COLO829 (cell line): Measurements from ENCODE around the gene LYSMD1.
"Not testable (repeated sequence)": the region's sequence is repeated elsewhere in the genome, so short reads cannot be mapped to it uniquely, and the experiment has no call there.

Source experiments
- DNase-seq: peaks from one replicate; pipeline ENCODE4 v3.0.0; 2012; ENCODE audit warnings: low spot score

LYSMD1 gene, protein sequence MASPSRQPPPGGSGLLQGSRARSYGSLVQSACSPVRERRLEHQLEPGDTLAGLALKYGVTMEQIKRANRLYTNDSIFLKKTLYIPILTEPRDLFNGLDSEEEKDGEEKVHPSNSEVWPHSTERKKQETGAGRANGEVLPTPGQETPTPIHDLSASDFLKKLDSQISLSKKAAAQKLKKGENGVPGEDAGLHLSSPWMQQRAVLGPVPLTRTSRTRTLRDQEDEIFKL

DNA sequence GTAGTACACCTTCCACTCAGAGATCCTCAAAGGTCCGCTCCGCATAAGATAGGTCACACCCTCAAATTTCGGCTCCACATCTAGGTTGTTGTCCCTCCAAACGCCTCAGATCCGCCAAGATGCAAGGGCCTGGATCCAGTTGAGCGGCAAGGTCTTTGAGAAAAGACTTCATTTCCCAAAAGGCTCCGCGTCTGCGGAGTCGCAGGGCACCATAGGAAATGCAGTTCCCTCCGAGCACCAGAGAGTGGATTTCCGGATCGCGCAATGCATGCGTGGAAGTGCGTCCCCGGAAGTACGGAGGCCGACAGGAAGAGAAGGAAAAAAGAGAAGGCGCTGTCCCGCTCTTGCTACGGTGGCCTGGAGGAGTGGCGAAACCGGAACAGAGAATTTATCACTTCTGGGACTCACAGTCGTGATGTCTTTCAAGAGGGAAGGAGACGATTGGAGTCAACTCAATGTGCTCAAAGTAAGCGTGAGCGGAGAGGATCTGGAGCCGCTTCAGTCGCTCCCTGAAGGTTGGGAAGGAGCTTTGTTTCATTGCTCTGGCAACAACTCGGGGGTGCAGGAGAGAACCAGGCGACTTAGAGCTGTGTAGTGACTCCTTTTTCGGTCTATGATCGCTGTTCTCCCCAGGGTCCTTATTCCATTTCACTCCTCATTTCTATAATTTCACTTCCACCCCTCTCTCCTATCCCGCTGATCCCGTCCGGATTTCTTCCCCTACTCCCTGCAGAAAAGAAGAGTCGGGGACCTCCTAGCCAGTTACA, at the start of gene LYSMD1, which contains the start of gene SCNM1:
LYSMD1 (minus strand) TSS at position 165 of the 767 bp plus-strand sequence. CDS start 644 bp downstream, outside the sequence.
SCNM1 (plus strand) TSS at position 407 of the 767 bp plus-strand sequence; CDS start at position 416, 9 bp downstream.
- peak; percentile 100 for DNase-seq

DNA sequence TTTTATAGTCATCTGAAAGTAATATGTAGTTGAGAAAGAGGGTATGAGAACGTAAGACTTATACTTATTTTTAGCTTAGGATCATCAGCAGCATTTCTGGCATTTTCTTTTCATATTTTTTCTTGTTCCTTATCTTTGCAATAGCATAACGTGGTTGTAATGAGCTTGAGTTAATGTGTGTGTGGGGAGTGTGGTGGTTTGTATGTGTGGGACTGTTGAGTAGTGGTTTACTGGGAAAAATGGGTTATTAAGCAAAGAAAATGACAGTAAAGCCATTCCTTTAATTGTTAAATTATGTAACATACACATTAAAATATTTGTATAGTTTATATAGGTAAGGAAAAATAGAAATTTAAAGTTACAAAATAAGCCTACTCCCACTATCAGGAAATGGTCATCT, 47.9 kb upstream of the LYSMD1 start:
- DNase-seq = no peak

DNA sequence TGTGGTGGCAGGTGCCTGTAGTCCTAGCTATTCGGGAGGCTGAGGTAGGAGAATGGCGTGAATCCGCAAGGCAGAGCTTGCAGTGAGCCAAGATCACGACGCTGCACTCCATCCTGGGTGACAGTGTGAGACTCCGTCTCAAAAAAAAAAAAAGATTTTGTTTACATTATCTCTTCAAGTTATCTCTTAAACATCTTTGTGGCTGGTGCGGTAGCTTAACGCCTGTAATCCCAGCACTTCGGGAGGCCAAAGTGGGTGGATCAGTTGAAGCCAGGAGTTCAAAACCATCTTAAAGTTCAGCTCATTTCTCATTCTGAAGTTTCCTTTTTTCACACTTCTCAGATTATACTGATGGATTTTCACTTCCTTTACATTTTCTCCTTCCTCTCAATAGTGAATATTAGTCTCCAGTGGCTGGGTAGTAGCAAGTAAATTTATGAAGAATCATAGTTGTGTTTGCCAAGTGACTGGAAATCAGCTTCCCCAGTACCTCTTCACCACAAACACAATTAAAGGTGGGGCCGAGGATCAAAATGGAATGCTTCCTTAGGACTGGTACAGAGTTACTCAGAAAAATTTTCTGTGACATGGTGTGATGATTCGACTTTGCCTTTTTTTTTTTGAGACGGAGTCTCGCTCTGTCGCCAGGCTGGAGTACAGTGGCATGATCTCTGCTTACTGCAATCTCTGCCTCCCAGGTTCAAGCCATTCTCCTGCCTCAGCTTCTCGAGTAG, 46.4 kb upstream of the LYSMD1 start:
- no peak for DNase-seq

DNA sequence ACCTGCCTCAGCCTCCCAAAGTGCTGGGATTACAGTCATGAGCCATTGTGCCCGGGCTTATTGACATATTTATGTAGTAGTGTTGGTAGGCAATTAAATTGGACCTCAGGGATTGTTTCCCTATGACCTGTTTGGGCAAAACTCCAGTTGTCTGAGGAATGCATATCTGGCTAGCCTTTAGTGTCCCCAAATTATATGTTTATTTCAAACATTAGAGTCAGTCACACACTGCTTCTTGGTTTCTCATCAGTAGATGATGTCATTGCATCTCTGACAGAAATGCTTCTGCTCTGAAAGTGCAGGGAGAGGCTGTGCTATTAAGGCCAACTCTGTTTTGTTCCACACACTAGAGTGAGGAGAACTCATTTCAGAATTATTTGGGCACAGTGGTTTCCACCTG, 45.1 kb upstream of the LYSMD1 start:
- DNase-seq = no peak

DNA sequence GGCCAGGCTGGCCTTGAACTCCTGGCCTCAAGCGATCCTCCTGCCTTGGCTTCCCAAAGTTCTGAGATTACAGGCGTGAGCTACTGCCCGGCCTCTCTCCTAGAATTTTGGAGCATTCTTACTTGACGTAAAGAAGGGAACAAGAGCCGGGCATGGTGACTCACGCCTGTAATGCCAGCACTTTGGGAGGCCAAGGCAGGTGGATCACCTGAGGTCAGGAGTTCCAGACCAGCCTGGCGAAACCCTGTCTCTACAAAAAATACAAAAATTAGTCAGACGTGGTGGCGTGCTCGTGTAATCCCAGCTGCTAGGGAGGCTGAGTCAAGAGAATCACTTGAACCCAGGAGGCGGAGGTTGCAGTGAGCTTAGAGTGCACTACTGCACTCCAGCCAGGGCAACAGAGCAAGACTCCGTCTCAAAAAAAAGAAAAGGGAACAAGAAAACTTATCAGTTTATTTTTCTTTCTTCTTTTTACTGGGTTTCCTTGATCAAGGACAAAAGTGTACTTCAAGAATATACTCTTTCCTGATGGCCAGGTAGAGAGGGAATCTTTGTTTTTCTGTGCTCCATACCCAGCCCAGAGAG, 39.8 kb upstream of the LYSMD1 start:
- not testable (repeated sequence) for DNase-seq

DNA sequence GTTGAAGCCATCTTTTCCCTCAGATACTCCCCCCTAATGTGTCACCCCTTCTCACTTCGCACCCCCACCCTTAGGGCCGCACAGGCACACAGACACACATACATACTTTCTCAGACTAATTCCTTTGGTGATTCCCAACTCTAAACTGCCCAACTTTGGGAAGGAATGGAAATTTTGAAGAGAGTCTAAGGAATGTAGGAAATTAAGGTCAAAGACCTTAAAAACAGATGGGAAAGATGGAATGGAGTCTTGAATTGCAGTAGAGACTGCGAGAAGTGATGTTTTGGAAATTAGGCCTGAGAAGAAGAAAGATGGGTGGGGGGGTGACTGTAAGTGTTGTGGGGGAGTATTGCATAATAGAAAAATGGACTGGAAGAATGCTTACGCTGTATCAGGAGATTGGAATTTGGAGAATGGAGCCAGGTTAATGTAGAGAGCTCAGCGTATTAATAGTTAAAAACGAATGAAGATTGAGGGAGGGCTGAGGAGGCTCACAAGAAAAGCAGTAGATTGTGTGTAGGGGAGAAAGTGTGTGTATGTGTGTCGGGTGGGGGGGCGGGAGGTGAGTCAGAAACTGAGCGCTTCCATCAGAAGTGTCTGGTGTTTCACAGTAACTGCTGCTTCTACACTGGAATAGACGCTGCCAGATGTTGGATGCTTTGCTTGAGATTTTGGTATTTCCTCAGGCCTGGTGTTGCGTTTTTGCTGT, 34.3 kb upstream of the LYSMD1 start:
- DNase-seq = peak; percentile 53

DNA sequence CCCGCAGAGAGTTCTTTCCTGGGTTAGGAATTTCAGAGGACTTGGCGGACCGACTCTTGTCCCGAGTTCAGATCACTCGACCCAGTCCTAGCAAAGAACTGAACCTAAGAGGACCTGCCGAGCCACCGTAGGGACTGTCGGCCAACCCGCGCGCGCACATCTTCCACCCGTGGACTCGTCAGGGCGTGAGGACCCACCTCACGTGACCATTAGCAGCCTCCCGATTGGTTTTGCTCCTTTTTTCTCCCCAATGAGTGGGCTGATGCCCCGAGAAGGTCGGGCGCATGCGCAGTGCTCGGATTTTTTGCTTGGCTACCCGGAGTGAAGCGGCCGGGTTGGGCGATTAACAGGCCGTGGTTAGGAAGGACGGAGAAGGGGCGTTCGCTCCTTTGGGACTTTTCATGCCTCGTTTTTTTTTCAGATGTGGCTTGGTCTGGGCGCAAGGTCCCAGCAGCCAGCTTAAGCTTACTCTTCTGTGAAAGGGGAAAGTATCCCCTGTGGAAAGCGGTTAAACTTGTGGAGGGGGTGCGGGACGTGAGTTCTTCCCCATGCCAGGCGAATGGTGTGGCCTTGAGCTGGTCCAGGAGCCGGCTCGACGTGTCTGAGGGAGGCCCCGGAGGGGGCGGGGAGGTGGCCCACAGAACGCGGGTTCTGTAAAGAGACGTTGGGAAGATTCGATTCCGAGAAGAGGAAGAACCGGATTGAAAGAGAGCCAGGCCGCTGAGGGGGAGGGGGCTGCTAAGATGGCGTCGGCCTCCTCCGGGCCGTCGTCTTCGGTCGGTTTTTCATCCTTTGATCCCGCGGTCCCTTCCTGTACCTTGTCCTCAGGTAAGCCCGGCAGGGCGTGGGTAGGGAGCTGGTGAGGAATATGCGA, 32.8 kb upstream of the LYSMD1 start, which contains the start of gene PIP5K1A:
PIP5K1A (plus strand) TSS at position 299 of the 874 bp plus-strand sequence; CDS start at position 744, 445 bp downstream.
- peak; percentile 100 for DNase-seq

DNA sequence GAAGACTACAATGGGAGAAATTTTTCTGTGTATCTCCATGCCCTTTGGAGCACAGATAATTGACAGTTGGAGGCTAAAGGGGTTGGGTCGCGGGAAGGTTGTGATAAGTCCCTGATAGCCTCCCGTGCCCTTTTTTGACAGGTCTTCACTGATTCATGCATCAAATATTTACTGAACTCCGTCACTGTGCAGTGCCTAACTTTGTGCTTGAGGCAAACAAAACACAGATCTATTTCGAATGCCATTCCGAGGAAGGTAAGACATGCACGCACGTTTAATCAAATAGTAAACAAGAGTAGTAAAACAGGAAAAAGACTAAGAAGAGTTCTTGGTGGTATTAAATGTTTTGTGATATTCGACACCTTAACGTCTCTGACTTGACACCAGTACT, 32.2 kb upstream of the LYSMD1 start:
- no peak for DNase-seq

DNA sequence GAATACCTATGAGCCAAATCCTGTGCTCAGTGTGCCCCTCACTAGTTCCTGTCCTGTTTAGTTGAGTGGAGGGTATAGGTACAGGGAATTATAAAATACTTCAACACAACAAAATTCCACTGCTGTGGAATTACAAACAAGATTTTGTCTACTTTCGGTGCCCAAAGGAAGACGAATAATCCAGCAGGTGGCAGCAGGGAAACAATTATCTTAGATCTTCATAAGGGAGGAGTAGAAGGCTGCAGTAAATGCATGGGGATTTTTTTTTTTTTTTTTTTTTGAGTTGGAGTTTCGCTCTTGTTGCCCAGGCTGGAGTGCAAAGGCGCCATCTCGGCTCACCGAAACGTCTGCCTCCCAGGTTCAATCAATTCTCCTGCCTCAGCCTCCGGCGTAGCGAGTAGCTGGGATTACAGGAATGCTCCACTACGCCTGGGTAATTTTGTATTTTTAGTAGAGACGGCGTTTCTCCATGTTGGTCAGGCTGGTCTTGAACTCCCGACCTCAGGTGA, 30.6 kb upstream of the LYSMD1 start:
- DNase-seq = peak; percentile 90

DNA sequence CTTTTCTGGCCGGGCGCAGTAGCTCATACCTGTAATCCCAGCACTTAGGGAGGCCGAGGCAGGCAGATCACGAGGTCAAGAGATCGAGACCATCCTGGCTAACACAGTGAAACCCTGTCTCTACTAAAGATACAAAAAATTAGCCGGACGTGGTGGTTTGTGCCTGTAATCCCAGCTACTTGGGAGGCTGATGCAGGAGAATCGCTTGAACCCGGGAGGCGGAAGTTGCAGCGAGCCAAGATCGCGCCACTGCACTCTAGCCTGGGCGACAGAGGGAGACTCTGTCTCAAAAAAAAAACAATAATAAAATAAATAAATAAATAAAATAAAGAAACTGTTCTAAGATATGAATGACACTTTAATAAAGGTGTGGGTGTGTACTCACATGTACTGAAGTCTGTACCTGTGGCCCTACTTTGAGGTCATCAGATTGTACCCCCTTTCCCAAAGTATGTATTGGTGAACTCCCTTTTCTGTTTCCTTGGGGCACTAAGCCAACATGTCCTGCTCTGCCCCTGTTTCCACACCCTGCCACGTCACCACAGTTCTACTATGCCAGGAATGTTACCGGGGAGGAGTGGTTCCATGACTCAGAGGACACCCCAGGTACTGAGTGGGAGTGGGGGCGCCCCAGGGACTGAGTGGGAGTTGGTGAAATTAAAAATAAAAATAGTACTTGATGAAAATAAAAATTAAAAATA, 29.3 kb upstream of the LYSMD1 start:
- peak; percentile 38 for DNase-seq

DNA sequence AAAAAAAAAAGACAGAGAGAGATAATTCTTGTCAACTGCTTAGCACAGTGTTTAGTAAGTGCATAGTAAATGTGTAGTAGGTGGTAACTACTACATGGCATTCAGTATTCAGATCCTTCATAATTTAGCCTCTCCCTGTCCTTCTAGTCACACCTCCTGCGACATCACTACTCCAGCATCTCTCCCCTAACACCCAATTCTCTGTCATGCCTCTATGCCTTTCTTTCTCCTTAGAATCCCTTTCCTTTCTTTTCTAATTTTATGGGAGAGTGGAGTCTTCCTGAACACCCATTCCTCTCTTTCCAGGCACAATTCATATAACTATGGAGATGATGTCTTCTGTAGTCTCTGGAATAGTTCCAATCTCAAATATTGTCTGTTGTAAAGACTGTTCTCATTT, 28.2 kb upstream of the LYSMD1 start:
- DNase-seq = no peak

DNA sequence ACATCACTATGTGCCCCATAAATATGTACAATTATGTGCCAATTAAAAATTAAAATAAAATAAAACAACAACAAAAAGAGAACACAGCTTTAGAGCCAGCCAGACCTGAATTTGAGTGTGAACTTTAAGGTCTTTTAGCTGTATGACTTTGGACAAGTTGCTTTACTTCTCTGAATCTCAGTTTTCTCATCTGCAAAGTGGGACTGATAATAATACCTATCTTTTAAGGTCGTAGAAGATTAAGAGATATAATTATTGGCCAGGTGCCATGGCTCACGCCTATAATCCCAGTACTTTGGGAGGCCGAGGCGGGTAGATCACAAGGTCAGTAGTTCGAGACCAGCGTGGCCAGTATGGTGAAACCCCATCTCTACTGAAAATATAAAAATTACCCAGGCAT, 27.6 kb upstream of the LYSMD1 start:
- no peak for DNase-seq

DNA sequence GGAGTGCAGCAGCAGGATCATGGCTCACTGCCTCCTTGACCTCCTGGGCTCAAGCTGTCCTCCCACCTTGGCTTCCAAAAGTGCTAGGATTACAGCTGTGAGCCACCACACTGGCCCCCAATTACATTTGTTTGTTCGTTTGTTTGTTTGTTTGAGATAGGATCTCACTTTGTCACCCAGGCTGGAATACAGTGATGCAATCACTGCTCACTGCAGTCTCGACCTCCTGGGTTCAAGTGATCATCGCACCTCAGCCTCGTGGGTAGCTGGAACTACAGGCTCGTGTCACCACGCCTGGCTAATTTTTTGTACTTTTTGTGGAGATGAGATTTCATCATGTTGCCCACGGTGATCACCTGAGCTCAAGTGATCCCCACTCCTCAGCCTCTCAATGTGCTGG, 26.3 kb upstream of the LYSMD1 start:
- no peak for DNase-seq

DNA sequence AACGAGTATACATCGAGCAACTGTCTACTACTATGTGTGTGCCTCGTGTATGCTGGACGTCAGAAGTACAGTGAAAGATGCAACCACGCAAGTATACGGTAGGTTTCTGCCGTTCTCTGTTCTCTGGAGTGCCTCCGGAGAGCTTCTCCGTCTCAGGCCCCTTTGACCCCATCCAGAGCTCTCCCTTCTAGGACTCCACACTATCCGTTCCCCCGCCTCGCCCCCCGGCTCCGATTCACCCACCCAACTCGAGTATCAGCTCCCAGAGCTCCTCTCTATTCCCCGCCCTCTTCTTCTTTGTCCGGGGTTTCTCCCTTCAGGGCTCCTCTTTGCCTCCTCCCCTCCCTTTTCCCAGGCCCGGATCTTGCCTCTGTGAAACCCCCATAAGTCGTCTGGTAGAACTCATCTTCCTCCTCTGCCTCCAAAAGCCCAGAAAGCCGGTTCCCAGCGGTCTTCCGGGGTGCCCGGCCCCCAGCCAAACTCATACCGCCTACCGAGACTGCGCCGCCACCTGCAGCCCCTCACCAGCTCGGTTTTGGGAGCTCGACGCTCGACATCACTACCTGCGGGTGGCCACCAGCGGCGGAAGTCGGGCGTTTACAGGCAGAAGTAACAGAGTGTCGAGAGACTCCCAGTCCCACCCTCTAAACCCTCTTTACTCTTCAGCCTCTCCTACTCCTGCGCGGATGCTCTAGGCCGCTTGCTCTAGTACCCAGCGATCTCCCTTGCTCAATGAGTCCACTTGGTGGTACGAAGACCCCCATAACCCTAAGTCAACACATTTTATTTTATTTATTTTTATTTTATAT, 24.1 kb upstream of the LYSMD1 start, which contains the start of gene VPS72:
VPS72 (minus strand) TSS at position 561 of the 809 bp plus-strand sequence; CDS start at position 485, 76 bp downstream.
- DNase-seq = peak; percentile 93

DNA sequence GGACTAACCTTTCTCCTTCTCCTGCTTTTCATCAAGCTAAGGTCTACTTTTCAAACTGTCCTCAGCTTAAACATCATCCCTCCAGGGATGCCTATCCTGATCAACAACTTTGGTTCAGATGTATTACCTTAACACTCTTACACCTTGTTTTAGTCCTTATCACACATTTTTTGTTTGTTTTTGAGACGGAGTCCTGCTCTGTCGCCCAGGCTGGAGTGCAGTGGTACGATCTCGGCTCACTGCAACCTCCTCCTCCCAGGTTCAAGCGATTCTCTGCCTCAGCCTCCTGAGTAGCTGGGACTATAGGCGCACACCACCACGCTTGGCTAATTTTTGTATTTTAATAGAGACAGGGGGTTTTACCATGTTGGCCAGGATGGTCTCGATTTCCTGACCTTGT, 23.0 kb upstream of the LYSMD1 start:
- DNase-seq = not testable (repeated sequence)

DNA sequence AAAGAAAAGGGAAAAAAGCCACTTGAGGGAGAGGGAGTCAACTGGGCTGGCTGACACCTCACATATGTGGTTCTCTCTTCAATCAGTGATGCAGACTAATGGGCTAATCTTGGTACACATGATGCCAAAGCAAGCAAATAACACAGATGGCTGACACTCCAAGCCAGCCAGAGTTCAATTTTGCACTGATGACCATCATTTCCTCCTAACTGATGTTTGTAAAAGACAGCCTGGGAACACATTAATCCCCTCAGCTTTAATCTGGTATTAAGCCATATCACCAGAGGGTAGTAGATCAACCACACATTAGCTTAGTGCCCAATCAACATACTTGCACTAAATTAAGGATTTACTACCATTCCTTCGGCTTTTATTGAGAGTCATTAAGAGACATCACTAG, 21.5 kb upstream of the LYSMD1 start:
- DNase-seq = no peak

DNA sequence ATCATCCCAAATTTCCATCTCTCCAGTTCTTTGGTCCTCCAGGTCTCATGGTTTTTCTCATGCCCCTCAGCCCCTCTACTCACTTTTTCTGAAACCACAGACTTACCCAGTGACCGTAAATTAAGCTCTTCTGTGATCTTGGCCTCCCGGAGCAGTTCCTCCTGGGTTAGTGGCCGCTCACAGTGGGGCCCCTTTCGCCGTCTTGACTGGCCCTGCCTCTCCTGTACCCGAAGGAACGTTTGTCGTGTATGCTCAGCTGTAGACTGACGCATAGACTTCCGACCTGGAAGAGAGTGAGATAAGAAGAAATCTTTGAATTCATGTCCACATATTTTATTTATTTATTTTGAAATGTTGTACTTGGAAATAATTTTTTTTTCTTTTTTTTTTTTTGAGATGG, 18.5 kb upstream of the LYSMD1 start:
- DNase-seq = no peak

DNA sequence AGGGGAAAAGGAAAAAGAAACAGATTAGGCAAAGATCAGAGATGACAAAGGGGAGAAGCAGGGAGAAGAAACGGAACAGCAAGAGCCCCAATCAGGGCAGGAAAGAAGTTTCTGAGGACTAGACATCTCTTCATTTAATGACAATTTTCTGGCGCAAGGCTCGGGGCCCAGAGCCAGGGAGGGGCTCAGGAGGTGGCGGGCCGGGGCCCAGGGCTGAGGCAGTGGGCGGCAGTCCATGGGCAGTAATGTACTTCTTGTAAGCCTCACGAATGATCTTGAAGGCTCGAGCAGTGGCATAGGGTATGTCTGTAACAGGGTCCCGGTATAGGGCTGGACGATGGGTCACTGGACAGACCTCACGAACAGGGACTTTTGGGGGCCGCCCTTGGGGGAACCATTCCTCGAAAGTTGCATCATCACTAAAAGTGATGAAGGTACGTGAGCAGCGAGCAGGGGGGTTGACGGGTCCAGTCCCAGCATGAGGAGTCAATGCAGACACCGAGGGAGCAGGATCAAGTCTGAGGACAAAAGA, 10.9 kb upstream of the LYSMD1 start:
- no peak for DNase-seq

DNA sequence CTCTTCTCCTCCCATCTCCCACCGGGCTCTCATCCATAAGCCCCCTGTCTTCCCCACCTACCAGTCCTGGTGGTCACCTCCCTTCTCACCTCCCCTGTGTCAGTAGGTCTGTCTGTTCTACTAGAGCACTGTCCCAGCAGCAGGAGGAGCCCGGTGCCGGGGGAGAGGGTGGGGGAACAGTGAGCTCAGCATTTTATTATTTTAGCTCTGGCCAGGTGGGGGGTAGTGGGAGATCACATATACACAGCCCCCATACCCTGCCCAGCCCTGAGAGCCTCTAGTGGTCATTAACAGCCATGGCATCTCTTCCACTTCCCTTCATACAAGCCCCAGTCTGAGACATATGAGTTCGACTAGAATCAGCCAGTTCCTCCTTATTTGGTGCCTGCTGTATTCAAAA, 10.2 kb upstream of the LYSMD1 start, which contains the start of gene TMOD4:
TMOD4 (minus strand) TSS at position 119 of the 400 bp plus-strand sequence. CDS start 1,106 bp downstream, outside the sequence.
- DNase-seq = no peak
